ENCODE measurements around the gene LRRC27.
"Not testable (repeated sequence)": the region's sequence is repeated elsewhere in the genome, so short reads cannot be mapped to it uniquely, and the experiment has no call there.

The LRRC27 gene

DNA sequence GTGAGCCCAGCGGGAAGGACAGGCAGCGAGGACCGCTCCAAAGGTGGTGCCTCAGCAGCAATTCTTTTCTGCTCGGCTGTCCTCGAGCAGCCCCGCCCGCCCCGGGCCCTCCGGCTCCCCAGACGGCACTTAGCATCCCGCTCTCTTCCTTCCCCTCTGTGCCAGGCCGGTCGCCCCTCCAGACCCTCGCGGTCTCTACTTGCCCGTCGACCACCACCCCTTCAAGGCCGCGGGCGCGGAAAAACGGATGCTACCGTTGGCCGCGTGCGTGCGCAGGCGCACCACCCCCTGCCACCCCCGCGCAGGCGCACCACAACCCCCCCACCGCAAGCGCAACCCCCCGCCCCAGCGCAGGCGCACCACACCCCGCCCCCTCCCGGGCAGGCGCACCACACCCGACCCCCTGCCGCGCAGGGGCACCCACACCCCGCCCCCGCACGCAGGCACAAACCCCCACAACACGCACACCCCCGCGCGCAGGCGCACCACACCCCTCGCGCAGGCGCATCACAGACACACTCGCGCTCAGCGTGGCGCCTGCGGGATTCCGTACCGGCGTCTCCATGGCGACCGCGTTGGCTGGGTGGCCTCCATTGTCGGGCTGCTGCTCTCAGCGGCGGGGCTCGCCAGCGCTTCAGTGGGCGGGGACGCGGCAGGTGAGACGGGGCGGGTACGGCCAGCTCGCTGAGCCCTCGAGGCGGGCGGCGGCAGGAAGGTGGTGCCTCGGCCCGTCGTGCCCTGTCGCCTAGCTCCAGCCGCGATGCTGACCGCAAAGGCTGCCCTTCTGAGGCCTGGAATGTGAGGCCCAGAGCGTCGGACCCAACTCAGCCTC lies at the start of gene LRRC27:
LRRC27 (plus strand) TSS at position 593 of the 832 bp plus-strand sequence. CDS start 1,332 bp downstream, outside the sequence.
- DNase-seq (ENCODE audit: low spot score), result peak; percentile 95

DNA sequence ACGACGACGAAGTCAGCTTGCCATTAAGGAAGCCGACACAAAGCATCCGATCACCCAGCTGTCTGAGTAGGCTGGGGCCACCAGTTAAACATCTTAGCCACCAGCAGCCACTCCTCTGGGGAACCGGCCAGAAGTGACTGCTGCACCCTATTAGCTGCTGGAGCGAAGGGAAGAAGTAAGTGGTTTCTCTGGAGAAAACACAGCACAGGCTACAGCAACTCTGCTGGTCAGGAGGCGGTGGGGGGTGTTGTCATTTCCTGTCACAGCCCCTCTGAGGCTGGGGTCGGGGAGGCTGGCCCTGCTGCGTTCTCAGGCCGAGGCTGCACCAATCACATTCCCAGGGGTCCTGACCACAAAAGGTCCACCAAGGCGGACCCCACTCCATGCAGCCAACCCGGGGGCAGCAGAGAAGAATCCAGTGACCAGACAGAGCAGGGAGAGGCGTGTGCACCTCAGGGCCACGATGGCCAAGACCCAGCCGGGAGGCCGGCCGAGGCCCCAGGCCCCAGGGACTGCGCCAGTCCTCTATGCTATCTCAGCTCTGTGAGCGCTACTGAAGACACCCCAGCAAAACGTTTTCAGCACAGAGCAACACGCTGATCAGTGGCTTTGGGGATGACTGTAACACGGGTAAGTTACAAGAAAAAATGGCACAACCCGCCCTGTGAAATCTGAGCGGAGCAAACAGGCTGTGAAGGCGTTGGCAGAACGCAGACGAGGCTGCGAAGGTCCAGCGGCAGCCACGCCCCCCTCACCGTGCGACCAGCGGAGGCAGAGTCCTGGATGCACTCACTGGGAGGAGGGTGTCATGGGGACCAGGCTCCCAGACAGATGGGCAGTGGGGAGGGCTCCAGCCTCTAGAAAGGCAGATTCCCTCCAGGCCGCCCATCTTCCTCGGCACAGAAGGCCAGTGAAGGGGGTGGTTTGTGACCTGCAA lies 49.1 kb upstream of the LRRC27 start:
- no peak for DNase-seq (ENCODE audit: low spot score)

- no peak for DNase-seq (ENCODE audit: low spot score)
These were observed 48.2 kb upstream of the LRRC27 start for GRCh38 chr10:132283604-132284382.

DNA sequence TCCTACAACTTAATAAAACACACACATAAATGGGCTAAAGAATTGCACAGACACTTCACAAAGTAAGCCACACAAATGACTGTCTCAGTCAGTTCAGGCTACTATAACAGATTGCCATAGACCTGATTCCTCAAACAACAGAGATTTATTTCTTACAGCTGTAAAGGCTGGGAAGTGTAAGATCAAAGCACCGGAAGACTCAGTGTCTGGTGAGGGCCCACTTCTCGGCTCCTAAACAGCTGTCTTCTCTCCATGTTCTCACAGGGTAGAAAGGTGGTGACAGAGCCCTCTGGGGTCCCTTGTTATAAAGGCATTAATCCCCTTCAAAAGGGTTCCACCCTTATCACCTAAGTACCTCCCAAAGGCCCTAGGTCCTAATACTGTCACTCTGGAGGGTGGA lies 42.6 kb upstream of the LRRC27 start:
- no peak for DNase-seq (ENCODE audit: low spot score)

DNA sequence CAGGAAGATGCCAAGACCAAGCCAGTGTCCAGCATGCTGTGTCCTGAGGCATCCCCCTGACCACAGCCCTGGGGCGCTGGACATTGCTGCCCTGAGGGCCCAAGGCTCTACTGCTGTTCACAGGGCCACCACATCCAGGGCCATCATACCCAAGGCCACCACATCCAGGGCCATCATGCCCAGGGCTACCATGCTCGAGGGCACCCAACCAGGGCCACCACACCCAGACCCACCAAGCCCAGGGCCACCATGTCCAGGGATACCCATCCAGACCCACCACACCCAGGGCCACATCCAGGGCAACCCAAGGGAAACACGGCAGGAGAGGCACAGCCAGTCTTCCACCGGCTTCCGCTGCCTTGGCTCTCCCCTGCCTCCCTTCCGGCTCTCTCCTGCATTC lies 41.4 kb upstream of the LRRC27 start:
- DNase-seq (ENCODE audit: low spot score), result no peak

DNA sequence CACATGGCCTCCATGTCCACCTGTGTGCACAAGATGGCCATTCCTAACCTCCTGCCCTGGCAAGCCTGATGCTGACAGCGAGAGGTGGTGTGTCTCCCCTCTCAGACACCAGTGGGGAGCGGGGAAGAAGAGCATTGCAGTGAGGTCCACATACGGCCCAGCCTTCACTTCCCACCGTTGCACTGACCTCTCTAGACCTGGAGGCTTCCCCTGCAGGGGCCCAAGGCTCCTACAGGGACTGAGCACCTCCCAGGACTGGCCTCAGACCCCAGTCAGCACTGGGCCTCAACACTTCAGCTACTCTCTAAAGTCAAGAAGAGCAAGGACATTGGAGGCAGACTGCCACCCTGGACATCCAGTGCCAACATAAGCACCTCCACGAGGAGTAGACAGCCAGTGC lies 40.2 kb upstream of the LRRC27 start:
- DNase-seq (ENCODE audit: low spot score), result no peak

DNA sequence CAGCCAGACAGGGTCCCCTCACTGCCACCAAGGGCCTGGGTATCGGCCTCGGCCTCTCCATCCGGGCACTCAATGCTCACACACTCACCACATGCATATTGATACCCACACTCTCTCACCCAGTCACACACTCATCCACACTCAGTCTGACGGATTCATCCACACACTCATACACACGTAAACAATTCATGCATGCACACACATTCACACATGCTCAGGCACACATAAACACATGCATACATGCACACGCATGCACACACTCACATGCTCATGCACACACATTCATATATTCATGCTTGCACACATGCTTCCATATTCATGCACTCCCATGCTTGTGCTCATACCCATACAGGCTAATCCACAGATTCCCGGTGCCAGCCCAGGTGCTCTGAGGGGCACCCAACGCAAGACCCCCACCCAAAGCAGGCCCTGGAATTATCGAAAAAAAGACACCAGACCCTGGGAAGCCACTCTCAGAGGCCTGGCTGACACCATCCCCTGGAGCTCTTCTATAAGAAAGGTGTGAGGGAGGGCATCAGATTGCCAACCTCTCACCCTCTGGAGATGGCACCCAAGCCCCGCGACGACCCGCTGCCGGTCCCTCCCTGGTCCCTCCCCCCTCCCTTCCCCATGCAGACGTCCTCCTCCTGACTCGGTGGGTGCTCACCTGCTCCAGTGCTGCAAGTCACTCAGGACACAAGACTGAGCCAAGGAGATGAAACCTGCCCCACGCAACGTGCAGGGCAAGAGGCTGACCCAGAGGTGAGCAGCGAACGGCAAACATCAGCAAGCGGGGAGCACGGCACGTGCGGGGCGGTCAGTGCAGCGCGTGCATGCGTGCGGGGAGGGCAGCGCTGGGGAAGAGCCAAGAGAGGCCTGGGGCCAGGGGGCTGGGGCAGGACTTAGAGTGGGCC lies 39.4 kb upstream of the LRRC27 start:
- no peak for DNase-seq (ENCODE audit: low spot score)

DNA sequence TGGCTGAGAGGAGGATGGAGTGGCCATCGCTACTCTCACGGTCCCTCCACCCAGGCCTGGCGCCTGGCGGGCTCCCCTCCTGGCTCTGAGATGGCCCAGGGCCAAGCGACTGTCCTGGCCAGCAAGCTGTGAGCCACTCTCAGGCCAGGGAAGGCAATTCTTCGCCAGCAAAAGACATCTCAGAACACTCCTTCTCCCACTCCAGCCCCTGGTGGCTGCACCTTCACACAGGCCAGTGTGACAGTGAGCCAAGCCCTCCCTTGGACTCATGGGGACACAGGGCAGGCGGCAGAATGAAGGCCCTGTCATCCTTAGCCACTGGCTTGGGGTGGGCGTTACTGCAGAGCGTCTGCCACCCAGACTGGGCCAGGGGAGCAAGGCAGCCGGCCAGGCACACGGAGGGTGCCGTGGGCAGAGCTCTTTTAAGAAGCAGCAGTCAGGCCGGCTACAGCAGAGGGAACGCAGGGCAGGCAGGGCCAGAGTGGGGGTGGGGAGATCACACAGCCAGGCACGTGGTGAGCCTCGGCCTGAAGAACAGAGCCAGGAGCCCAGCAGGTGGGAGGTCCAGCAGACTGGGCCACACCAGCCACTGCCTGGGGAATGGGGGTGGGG lies 38.7 kb upstream of the LRRC27 start:
- no peak for DNase-seq (ENCODE audit: low spot score)

DNA sequence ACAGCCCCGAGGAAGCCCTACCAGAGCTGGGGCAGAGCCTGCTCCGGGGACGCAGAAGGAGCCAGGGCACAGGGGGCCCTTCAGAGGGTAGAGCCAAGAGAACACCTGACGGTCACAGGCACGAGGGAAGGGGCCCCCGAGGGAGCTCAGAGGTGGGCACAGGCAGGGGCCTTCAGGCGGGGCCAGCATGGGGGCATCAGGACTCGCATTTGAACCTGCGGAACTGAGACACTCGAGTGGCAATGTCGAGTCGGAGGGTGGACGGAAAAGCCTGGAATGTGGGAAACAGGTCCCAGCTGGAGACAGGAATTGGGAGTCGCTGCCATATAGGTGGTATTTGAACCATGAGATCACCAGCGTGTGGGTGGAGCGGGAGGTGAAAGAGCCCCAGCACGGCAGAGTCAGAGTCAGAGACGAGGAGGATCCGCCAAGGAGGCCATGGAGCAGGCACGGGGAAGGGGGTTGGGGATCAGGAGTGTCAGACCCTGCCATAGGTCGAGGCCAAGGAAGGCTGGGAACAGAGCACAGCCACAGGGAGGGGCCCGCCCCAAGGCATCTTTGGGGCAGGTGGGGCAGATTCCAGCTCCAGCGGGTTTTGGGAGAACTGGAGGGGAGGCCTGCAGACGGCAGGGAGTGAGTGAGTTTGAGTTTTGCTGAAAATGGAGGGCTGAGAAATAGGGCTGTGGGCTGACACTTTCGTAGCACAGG lies 38.0 kb upstream of the LRRC27 start:
- no peak for DNase-seq (ENCODE audit: low spot score)

GRCh38 chr10:132294561-132295318 lies 37.3 kb upstream of the LRRC27 start:
- peak; percentile 86 for DNase-seq (ENCODE audit: low spot score)

DNA sequence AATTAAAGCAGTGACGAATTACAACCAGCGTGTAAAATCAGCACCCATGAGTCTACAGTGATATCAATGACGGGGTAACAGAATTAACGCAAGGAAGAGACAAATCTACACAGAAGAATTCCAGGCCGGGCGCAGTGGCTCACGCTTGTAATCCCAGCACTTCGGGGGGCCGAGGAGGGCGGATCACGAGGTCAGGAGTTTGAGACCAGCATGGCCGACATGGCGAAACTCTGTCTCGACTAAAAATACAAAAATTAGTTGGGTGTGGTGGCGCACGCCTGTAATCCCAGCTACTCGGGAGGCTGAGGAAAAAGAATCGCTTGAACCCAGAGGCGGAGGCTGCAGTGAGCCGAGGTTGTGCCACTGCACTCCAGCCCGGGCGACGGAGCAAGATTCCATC lies 36.5 kb upstream of the LRRC27 start:
- not testable (repeated sequence) for DNase-seq (ENCODE audit: low spot score)

DNA sequence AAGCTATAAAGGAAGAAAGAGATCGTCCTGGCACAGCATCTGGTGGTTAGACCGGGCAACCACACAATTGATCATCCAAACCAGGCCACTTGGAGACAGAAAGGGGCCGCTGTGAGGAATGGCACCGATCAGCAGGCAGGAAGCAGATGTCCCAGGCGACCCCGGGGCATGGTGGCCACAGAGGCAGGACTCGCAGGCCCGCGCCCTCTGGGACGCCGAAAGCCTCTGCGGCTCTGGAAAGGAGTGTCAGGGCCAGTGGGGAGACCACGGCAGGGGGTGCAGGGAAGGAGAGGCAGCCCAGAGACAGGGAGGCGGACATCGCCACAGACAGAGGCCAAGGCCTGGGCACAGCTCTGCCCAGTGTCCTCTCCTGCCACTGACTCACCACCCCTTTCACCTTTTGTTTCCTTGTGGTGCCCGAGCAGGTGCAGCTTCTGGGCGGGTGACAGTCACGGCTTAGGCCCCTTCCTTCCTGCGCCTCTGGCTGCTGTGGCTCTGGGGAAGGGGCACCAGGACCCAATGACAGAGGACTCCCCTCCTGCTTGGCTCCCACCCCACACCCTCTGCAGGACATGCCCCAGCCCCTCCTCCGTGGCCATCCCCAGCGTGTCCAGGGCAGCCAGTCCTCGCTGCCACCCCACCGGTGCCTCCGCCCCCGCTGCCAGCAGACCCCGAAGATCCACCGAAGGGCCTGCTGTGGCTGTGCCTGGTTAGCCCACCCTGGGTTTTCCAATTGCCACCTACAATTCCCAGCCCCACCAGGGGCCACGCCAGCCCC lies 35.1 kb upstream of the LRRC27 start:
- DNase-seq (ENCODE audit: low spot score), result no peak

DNA sequence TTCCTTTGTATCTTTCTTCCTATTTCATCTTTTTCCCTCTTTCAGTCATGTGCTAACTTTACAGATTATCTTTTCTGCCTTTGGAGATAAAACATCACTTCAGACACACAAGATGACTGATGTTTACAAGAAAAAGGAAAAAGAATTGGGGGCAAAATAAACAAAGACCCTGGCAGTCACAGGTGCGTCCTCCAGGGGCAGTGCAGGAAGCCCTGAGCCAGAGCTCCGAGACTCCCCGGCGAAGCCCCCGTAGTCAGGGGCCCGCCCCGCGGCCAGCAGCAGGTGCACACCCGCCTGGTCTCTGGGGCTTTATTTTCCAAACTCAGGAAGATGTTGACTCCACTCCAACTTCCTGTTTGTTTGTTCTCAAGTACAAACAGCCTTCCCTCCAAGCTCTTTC lies 34.5 kb upstream of the LRRC27 start:
- no peak for DNase-seq (ENCODE audit: low spot score)

- no peak for DNase-seq (ENCODE audit: low spot score)
These were observed 33.7 kb upstream of the LRRC27 start for GRCh38 chr10:132298038-132298881.

DNA sequence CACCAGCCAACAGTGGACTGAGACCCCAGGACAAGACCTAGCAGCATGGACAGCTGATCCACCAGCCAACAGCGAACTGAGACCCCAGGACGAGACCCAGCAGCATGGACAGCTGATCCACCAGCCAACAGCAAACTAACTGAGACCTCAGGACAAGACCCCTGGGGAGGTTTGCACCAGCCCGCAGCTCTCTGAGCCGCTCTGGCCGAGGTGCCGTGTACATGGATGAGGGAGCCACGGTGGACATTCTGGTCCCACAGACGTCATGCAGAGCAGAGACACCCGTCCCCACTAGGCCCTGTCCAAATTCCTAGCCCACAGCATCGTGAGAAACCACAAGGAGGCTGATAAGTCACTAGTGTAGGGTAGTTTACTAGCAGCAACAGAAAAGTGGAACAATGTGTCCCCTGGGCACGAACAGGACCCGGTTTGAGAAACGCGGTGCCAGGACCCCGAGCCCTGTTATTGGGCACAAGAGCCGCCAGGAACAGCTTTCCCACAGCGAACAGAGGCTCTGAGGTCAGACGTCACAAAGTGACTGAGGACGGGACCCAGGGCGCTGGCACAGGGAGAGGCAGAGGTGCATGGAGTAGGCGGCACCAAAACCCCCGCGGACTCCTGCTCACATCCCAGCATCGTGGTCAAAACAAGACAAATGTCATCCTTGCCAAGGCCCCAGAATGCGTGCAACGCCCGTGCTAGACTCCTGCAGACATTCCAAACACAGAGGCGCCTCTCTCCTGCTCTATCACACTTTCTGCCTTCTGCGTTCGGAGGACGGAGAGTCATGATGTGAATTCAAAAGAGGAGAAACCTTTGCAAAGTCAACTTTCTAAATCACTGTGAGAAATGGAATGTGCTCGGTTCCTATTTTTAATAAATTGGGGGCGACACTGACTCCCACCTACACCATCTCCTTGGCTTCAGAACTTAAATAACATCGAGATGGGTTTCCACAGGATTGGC lies 32.3 kb upstream of the LRRC27 start:
- DNase-seq (ENCODE audit: low spot score), result no peak

- no peak for DNase-seq (ENCODE audit: low spot score)
These were observed 31.4 kb upstream of the LRRC27 start for GRCh38 chr10:132300582-132300981.

Data from HuH-7 (cell line).